ENCODE results near the gene REXO4.
A peak's percentile ranks its signal among the peaks of the same experiment; 100 is the strongest.
"Not testable (repeated sequence)": the region's sequence is repeated elsewhere in the genome, so short reads cannot be mapped to it uniquely, and the experiment has no call there.

Gene REXO4

GRCh38 chr9:133389562-133389961 lies 28.2 kb downstream of the REXO4 start:
- no peak for FAIRE-seq
- DNase-seq (ENCODE audit: low spot score) = no peak

GRCh38 chr9:133389025-133389557 lies 28.7 kb downstream of the REXO4 start:
- FAIRE-seq (no peak), DNase-seq (ENCODE audit: low spot score) (no peak)

- FAIRE-seq (no peak), DNase-seq (ENCODE audit: low spot score) (no peak)
Measured at GRCh38 chr9:133387680-133388079, 30.1 kb downstream of the REXO4 start.

GRCh38 chr9:133386338-133386737 lies 31.5 kb downstream of the REXO4 start:
- no peak for DNase-seq (ENCODE audit: low spot score)
- FAIRE-seq = no peak

- no peak for FAIRE-seq
- DNase-seq (ENCODE audit: low spot score) = no peak
Measured at GRCh38 chr9:133385452-133385851, 32.4 kb downstream of the REXO4 start.

- no peak for DNase-seq (ENCODE audit: low spot score)
- FAIRE-seq = no peak
Measured at GRCh38 chr9:133384736-133385321, 33.0 kb downstream of the REXO4 start.

- DNase-seq (ENCODE audit: low spot score) = no peak
- no peak for FAIRE-seq
Measured at GRCh38 chr9:133383438-133383837, 34.4 kb downstream of the REXO4 start.

- DNase-seq (ENCODE audit: low spot score) (no peak), FAIRE-seq (no peak)
Measured at GRCh38 chr9:133382507-133383141, 35.2 kb downstream of the REXO4 start.

GRCh38 chr9:133380734-133381133 lies 37.1 kb downstream of the REXO4 start:
- FAIRE-seq = no peak
- DNase-seq (ENCODE audit: low spot score) = no peak

GRCh38 chr9:133379153-133380086 lies 38.4 kb downstream of the REXO4 start:
- no peak for DNase-seq (ENCODE audit: low spot score)
- FAIRE-seq = no peak

- FAIRE-seq (no peak), DNase-seq (ENCODE audit: low spot score) (no peak)
Measured at GRCh38 chr9:133378408-133378962, 39.3 kb downstream of the REXO4 start.

- FAIRE-seq (no peak), DNase-seq (ENCODE audit: low spot score) (no peak)
Measured at GRCh38 chr9:133377721-133378216, 40.0 kb downstream of the REXO4 start.

- DNase-seq (ENCODE audit: low spot score); FAIRE-seq: not testable (repeated sequence)
Measured at GRCh38 chr9:133377280-133377679, 40.5 kb downstream of the REXO4 start.

GRCh38 chr9:133375724-133376654 lies 41.8 kb downstream of the REXO4 start, which contains the start of the genes STKLD1 and SURF4:
STKLD1 (plus strand) TSS chr9:133376366; CDS start chr9:133376474, 108 bp downstream.
SURF4 (minus strand) TSS chr9:133376060; CDS start chr9:133375969, 91 bp downstream.
- FAIRE-seq = no peak
- DNase-seq (ENCODE audit: low spot score) = peak; percentile 86

GRCh38 chr9:133375116-133375723 lies 42.6 kb downstream of the REXO4 start:
- DNase-seq (ENCODE audit: low spot score) = peak; percentile 25
- no peak for FAIRE-seq

- DNase-seq (ENCODE audit: low spot score) (peak; percentile 40), FAIRE-seq (peak; percentile 23)
Measured at GRCh38 chr9:133374612-133375115, 43.1 kb downstream of the REXO4 start.

- FAIRE-seq (no peak), DNase-seq (ENCODE audit: low spot score) (no peak)
Measured at GRCh38 chr9:133372144-133372543, 45.7 kb downstream of the REXO4 start.

GRCh38 chr9:133371261-133371711 lies 46.5 kb downstream of the REXO4 start:
- DNase-seq (ENCODE audit: low spot score) = no peak
- no peak for FAIRE-seq

GRCh38 chr9:133370685-133371084 lies 47.1 kb downstream of the REXO4 start:
- FAIRE-seq (no peak), DNase-seq (ENCODE audit: low spot score) (no peak)
